ENCODE data around the gene MMP15. TPM values are rescaled to one million over a fixed set of nuclear protein-coding genes. Genes with fewer than 3 reads are reported as not detected.
"Not testable (repeated sequence)": the region's sequence is repeated elsewhere in the genome, so short reads cannot be mapped to it uniquely, and the experiment has no call there.

Gene MMP15
- total RNA-seq, 8 experiments from 2014 or later = 2.6 to 30.3 (median 14.8) TPM

- WGBS, 10 experiments = 37 to 100% (median 80%) methylated on average over 1 to 5 of the region's 15 CpGs; no CpG with 5 or more reads in 1 of the 10 experiments
- H3K4me3 ChIP-seq = no peak overlapping the region
- H3K4me1 ChIP-seq (replicated peaks in 1 of 2) = peaks cover 0 to 19% of the 10 kb centered on the region in 2 donors
- in situ Hi-C loops (cut with MboI; ENCODE audit: low pct_unique_long_range_greater_than_20kb in 2 of 9, low sequenced_read_pairs in 9 of 9, unreplicated experiment in 9 of 9) = no loop called here
- H3K27ac ChIP-seq = no peak overlapping the region
- no peak for ATAC-seq (replicated peaks in 6 of 8)
These were observed 69.4 kb downstream of the MMP15 start for GRCh38 chr16:58094791-58095574.

- H3K27ac ChIP-seq; in situ Hi-C loops (cut with MboI; ENCODE audit: low pct_unique_long_range_greater_than_20kb in 2 of 9, low sequenced_read_pairs in 9 of 9, unreplicated experiment in 9 of 9); ATAC-seq (replicated peaks in 6 of 8); H3K4me3 ChIP-seq: not testable (repeated sequence)
- 0 to 100% (median 53%) methylated on average over 1 to 4 of the region's 6 CpGs; no CpG with 5 or more reads in 3 of the 10 experiments for WGBS, 10 experiments
- peaks cover 0 to 19% of the 10 kb centered on the region in 2 donors for H3K4me1 ChIP-seq (replicated peaks in 1 of 2)
These were observed 70.0 kb downstream of the MMP15 start for GRCh38 chr16:58095575-58095960.

GRCh38 chr16:58096249-58096648 lies 70.7 kb downstream of the MMP15 start:
- no peak for ATAC-seq (replicated peaks in 6 of 8)
- Histone ChIP-seq H3K4me3 (no peak overlapping the region), H3K27ac (no peak overlapping the region), H3K4me1 (replicated peaks in 1 of 2) (peaks cover 0 to 19% of the 10 kb centered on the region in 2 donors)
- 51 to 57% methylated on average over 1 to 2 of the region's 2 CpGs; no CpG with 5 or more reads in 8 of the 10 experiments for WGBS, 10 experiments
- in situ Hi-C loops (cut with MboI; ENCODE audit: low pct_unique_long_range_greater_than_20kb in 2 of 9, low sequenced_read_pairs in 9 of 9, unreplicated experiment in 9 of 9) = no loop called here

Other genes with a start within 250 kb of the MMP15 start
- 10 to 100 TPM in 3 of 8 experiments, 1 to 10 TPM in 5; 2.7 to 32.4 (median 8.2) TPM for gene KIFC3, start 223.3 kb upstream of the MMP15 start, total RNA-seq
- gene CNGB1, start 54.6 kb upstream of the MMP15 start, total RNA-seq = 1 to 10 TPM in 4 of 8 experiments, under 1 TPM in 3, not detected in 1; 0.05 to 2.1 (median 1.2) TPM
- gene ZNF319, start 25.1 kb upstream of the MMP15 start, total RNA-seq = 1 to 10 TPM; 3.5 to 7.4 (median 5.2) TPM
- 10 to 100 TPM; 10.9 to 40.0 (median 16.2) TPM for gene USB1, start 24.3 kb upstream of the MMP15 start, total RNA-seq
- gene CFAP20, start 103.6 kb downstream of the MMP15 start, total RNA-seq = 10 to 100 TPM; 36.8 to 92.8 (median 67.3) TPM
- 10 to 100 TPM; 20.8 to 72.6 (median 33.4) TPM for gene CSNK2A2, start 172.4 kb downstream of the MMP15 start, total RNA-seq